ENCODE results near the gene RAB40C.

- TF ChIP-seq CTCF (IDR thresholded peaks at IDR 0.05) (no peak), ZFX (IDR thresholded peaks at IDR 0.05; ENCODE audit: borderline replicate concordance) (no peak)
Observed at GRCh38 chr16:624526-625070, 34.7 kb downstream of the RAB40C start.

Measured in 22Rv1 (cell line).